Measurements from ENCODE around the gene RAB3A. TPM values are rescaled to one million over a fixed set of nuclear protein-coding genes. Genes with fewer than 3 reads are reported as not detected.

The RAB3A gene
- total RNA-seq, 1 donor from 2014 or later: 6.7 TPM

- TF ChIP-seq CTCF (IDR thresholded peaks at IDR 0.05; ENCODE audit: unreplicated experiment): no peak
- Mint-ChIP-seq H3K36me3 (no peaks in the 10 kb centered on the region), H3K9me3 (peaks cover 6% of the 10 kb centered on the region), H3K4me3 (no peak overlapping the region), H3K27ac (no peak overlapping the region), H3K27me3 (ENCODE audit: low read depth) (peaks cover 71% of the 10 kb centered on the region), H3K4me1 (peaks cover 7% of the 10 kb centered on the region)
- no peak for DNase-seq (ENCODE audit: low spot score in 2 of 2, unreplicated experiment in 2 of 2)
These were observed 27.9 kb upstream of the RAB3A start for GRCh38 chr19:18231775-18232174.

- peaks cover 71% of the 10 kb centered on the region for H3K27me3 Mint-ChIP-seq (ENCODE audit: low read depth)
- no peak for TF ChIP-seq CTCF (IDR thresholded peaks at IDR 0.05; ENCODE audit: unreplicated experiment)
- no peak overlapping the region for H3K4me3 Mint-ChIP-seq
- H3K27ac Mint-ChIP-seq: no peak overlapping the region
- peaks cover 7% of the 10 kb centered on the region for H3K4me1 Mint-ChIP-seq
- DNase-seq (ENCODE audit: low spot score in 2 of 2, unreplicated experiment in 2 of 2): no peak
- H3K36me3 Mint-ChIP-seq: no peaks in the 10 kb centered on the region
- peaks cover 6% of the 10 kb centered on the region for H3K9me3 Mint-ChIP-seq
These were observed 27.3 kb upstream of the RAB3A start for GRCh38 chr19:18230941-18231734.

- DNase-seq (ENCODE audit: low spot score in 2 of 2, unreplicated experiment in 2 of 2): no peak
- no peak overlapping the region for H3K27ac Mint-ChIP-seq
- H3K4me3 Mint-ChIP-seq: no peak overlapping the region
- H3K27me3 Mint-ChIP-seq (ENCODE audit: low read depth): peaks cover 72% of the 10 kb centered on the region
- H3K4me1 Mint-ChIP-seq: peaks cover 15% of the 10 kb centered on the region
- H3K9me3 Mint-ChIP-seq: peaks cover 6% of the 10 kb centered on the region
- no peaks in the 10 kb centered on the region for H3K36me3 Mint-ChIP-seq
- TF ChIP-seq CTCF (IDR thresholded peaks at IDR 0.05; ENCODE audit: unreplicated experiment): no peak
These were observed 26.1 kb upstream of the RAB3A start for GRCh38 chr19:18229915-18230314.

GRCh38 chr19:18229474-18229873, 25.6 kb upstream of the RAB3A start:
- peaks cover 72% of the 10 kb centered on the region for H3K27me3 Mint-ChIP-seq (ENCODE audit: low read depth)
- peaks cover 19% of the 10 kb centered on the region for H3K4me1 Mint-ChIP-seq
- H3K27ac Mint-ChIP-seq: no peak overlapping the region
- no peaks in the 10 kb centered on the region for H3K36me3 Mint-ChIP-seq
- DNase-seq (ENCODE audit: low spot score in 2 of 2, unreplicated experiment in 2 of 2): no peak
- peaks cover 6% of the 10 kb centered on the region for H3K9me3 Mint-ChIP-seq
- peak; percentile 75 for TF ChIP-seq CTCF (IDR thresholded peaks at IDR 0.05; ENCODE audit: unreplicated experiment)
- H3K4me3 Mint-ChIP-seq: no peak overlapping the region

GRCh38 chr19:18227781-18228271, 24.0 kb upstream of the RAB3A start:
- DNase-seq (ENCODE audit: low spot score in 2 of 2, unreplicated experiment in 2 of 2): no peak
- H3K4me1 Mint-ChIP-seq: peaks cover 21% of the 10 kb centered on the region
- H3K9me3 Mint-ChIP-seq: no peaks in the 10 kb centered on the region
- no peak overlapping the region for H3K4me3 Mint-ChIP-seq
- no peak for TF ChIP-seq CTCF (IDR thresholded peaks at IDR 0.05; ENCODE audit: unreplicated experiment)
- H3K27me3 Mint-ChIP-seq (ENCODE audit: low read depth): peaks cover 64% of the 10 kb centered on the region
- no peak overlapping the region for H3K27ac Mint-ChIP-seq
- no peaks in the 10 kb centered on the region for H3K36me3 Mint-ChIP-seq

Data from mesothelial cell of epicardium (in vitro differentiated cells).